GM19397 (cell line): Measurements from ENCODE around the gene SLC39A7.

ENCODE experiments used
- ATAC-seq: cut with Tn5 transposase; IDR thresholded peaks from one replicate; pipeline ENCODE4 v1.9.1; 2021; ENCODE audit warnings: mild to moderate bottlenecking, moderate library complexity; ENCODE audit not compliant: unreplicated experiment

The SLC39A7 gene

DNA sequence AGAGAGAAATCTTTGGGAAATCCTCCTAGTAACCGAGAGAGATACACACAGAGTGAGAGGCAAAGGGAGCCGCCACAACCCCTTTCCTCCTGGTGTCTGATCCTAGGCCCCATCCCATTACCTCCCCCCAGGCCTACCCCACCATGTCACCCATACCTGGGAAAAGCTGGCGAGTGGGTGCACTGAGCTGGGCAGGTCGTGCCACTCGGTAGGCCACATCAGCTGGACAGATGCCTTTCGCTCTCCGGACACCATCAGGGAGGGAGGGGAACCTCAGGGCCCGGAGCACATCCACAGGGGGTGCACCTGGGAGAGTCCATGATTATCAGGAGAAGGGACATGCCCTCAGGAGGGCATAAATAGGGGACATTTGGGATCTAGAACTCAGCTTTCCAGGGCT, 11.5 kb upstream of the SLC39A7 start:
- ATAC-seq, result no peak

DNA sequence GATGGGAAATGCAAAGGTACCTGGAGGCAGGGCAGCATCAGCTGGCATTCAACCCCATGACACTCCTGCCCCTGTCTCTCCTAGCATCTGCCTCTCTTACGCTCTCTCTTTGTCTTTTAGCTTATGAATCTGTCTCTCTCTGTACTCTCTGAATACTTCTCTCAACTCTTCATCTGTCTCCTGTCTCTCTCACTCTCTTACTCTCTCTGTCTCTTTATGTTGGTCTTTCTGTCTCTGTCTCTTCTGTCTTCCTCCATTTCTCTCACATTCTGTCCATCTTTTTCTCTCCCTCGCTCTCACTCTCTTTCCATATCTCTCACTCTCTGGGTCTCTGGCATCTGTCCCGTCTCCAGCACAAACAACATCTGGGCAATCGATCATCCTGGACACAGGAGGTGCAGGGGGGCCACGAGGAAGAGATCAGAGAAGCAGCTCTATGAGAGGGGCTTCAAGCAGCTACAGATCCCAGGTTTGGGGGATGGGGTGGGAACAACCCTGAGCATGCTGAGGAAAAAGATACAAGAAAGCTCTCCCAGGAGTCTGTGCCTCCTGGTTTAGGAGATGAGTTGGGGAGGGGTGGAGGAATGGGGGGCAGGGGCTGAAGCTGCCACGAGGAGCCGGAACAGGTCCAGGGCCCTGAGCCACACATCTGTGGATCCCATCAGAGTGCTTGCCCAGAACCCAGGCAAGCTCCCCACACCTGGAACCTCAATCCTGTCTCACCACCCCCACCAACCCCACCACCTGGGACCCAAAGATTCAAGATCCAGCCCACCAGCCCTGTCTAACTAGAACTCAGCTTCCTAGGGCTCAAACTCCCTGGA, 10.8 kb upstream of the SLC39A7 start:
- ATAC-seq, result no peak

GRCh38 chr6:33190504-33191107, 10.1 kb upstream of the SLC39A7 start:
- ATAC-seq, result no peak

- ATAC-seq, result no peak
Measured at GRCh38 chr6:33191383-33192104, 9.1 kb upstream of the SLC39A7 start.

DNA sequence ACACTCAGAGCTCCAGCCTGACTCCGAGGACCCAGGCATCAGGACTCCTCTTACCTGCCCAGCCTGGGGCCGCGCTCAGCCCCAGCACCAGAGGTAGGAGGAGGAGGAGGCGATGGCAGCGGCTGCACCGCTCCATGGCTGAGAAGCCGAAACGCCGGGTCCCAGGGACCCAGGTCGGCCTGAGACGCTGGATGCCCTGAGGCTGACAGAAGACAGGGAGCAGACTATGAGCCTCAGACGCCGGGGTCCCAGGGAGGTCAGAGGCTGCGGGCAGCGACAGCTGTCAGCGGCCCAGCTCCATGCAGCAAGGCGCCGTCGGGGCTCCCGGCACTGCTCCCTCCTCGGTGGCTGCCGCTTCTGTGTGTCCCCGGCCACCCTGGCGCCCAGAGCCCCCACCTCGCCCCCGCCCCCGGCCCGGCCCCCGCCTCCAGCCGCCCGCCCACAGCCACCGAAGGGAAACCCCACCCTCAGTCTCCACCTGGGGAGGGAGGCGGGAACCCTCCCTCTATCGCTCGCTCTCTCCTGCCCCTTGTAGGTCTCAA, 8.5 kb upstream of the SLC39A7 start, which contains the start of gene COL11A2:
Gene COL11A2 (minus strand): TSS at position 363 of the 542 bp plus-strand sequence. CDS start 227 bp downstream, at position 136.
- ATAC-seq, result no peak

DNA sequence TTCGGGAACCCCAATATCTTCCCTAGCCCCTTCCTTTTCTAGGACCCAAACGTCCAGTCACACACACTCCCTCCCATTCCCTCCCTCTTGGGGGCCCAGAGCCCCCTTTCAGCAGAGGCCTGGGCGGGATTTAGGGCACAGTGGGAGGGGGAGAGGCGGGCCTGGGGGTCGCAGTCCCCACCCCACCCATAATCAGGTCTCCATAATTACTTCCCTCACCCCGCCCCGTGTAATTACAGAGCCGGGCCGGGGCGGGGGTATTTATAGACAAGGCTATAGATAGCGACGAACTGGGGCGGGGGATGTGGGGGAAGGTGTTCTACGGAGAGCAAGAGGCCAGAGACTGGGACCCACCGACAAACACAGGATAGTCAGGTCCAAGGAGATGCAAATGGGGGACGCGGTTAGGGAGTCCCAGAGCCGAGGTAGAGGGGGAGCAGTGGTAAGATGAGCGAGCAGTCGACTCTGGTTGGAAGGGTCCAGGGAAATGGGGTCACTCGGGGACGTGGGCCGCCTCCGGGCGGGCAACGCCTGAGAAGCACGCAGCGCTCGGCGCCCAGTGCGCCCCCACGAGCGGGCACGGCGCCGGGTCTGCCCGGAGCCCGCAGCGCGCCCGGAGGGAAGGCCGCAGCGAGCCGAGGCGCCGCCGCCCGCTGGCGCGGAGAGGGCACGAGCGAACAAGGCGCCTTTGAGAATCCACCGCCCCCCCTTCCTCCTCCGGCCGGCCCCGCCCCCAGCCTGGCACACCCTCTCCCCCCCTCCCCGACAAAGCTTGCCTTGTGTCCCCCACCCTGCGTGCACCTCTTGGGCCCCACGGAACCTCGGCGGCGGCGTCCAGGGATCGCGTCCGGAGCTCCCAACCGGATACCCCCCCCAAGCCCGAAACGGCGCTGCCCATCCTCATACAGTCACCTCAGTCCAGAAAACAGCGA, 7.7 kb upstream of the SLC39A7 start:
- no peak for ATAC-seq

DNA sequence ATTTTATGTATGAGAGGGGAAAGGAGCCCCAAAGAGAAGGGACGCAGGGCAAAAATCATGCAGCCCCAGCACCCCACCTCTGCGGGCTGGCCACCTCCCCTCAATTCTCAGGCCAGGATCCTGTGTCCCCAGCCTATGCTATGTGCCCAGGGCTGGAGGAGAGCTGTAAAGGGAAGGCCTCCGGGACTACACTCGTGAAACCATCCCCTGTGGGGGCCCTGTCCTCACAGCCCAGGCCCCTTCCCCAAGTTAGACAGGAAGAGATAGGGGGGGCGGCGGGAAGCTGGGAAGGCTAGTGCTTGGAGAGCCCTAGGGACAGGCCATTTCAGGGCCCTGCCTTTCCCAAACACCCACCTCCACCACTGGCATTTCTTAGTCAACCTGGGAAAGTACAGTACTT, 7.0 kb upstream of the SLC39A7 start:
- no peak for ATAC-seq

- ATAC-seq, result no peak
Measured at GRCh38 chr6:33194431-33194979, 6.2 kb upstream of the SLC39A7 start.

DNA sequence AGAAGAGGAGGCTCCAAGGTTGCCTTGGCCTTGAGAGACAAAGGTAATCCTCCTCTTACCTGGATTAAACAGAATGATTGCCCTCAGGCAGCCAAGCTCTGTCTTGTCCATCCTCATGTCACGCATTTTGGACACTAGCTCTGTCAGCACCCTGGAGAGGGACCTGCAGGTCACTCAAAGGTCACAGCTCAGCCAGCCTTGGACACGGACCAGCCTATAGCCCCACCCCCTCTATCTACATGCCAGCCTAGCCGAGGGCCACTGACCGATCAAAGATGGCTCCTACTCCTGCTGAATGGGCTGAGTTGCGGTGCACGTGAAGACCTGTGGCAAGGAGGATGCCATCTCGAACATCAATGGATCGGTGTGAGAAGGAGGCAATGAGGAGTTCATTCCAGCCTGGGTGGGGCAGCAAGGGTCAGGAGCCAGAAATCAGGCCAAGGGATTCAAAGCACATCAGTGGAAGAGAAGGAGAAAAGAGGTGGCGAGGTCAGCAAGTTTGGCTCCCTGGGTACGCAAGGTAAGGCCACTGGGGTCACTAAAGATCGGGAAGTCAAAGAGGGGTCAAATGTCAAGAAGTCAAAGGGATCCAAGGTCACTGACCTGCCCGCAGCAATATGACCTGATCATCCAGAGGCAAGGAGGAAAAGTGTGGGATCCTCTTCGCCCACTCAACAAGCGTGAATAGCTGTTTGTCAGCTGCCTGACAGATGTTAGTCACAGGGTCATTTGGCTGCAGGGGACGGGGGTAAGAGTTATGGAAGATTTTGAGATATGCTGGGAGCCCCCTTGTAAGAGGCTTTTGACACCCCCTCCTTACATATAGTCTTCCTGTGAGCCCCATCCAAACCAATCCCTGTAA, 5.1 kb upstream of the SLC39A7 start:
- no peak for ATAC-seq

DNA sequence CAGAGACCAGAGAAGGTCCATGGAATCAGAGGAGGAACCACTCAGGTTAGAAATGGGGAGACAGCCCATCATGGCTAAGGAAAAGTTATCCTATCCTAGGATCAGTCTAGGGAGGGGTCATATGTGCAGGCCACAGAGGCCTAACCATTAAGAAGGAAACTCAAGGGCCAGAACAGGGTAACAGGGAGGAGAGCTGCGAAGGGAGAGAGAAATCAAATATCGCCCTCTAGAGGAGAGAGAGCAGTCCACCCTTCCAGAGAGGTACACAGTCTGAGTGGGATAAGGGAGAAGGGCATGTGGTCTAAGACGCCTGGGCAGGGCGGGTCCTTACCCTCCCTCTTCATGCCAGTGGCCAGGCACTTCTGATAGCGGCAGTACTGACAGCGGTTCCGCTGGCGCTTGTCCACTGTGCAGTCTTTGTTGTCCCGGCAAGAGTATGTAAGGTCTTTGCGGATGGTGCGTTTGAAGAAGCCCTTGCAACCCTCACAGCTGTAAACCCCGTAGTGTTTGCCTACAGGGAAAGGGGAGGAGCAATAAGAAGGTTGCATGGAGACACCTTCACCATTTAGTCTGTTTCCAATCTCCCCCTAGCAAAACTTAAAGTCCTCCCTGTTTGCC, 3.1 kb upstream of the SLC39A7 start:
- no peak for ATAC-seq

- no peak for ATAC-seq
Measured at GRCh38 chr6:33198159-33198852, 2.4 kb upstream of the SLC39A7 start.

GRCh38 chr6:33198853-33199436, 1.7 kb upstream of the SLC39A7 start:
- ATAC-seq, result no peak

DNA sequence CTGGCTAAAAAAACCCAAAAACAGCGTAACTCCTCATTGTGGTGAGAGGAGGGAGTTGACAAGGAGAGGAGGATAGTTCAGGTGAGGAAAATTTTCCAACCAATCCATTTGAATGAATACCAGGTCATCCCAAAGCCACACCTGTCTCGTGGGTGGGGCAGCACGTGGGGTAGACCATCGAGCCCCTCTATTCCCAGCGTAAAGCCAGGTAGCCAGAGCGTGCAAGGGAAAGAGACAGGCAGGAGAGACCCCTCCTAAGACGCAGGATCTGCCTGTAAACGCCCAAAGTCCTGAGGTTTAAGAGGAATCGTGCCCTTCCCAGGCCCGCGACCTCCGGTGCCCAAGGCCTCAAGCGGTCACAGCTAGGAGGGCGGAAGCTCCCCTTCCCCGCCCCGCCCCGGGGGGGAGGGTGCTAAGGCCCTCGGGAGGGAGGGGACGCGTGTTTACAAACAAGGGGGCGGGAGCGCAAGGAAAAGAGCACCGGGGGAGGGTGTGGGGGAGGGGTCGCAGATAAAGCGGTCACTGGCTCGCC, 914 bp upstream of the SLC39A7 start:
- ATAC-seq, result peak; percentile 14

- ATAC-seq, result no peak
Measured at GRCh38 chr6:33201147-33201545, 479 bp downstream of the SLC39A7 start.

DNA sequence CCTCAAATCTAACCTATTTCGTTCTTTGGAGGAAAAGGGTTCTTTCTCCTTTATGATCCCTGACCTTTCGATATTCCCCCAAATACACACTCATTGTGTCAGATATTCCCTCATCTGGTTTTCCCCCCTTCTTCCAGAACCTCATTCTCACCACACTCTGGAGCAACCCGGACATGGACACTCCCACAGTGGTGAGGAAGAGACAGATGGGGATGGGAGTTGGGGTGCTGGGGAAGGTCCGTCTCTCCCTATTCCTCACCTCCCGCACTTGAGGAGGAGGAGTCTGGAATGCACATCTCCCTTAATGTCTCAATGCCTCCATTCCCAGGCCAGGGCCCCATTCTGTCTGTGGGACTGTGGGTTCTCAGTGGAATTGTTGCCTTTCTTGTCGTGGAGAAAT, 1.3 kb downstream of the SLC39A7 start:
- no peak for ATAC-seq

- no peak for ATAC-seq
Measured at GRCh38 chr6:33202799-33203198, 2.1 kb downstream of the SLC39A7 start.

DNA sequence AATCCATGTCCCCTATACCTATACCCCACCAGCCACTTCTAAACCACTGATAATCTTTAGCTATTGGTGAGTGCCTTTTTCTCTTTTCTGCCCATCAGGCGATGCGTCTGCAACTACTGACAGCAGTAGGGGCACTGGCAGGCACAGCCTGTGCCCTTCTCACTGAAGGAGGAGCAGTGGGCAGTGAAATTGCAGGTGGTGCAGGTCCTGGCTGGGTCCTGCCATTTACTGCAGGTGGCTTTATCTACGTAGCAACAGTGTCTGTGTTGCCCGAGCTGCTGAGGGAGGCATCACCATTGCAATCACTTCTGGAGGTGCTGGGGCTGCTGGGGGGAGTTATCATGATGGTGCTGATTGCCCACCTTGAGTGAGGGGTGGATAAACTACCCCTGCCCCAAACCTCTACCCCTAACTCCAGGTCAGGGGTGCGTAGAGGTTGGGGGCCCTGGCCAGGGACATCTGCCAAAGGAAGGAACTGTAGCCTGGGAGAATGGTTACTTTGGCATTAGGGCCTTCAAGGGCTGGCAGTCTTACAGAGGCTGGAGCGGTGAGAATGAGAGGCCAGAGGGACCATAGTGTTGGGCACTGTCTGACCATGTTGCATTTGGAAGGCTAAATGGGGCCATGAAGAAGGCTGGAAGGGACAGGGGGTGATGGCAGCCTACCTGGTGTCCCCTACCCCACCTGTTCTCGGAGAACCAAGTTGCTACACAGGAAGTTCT, 2.9 kb downstream of the SLC39A7 start:
- no peak for ATAC-seq
